GM18502 (cell line): Measurements from ENCODE around the gene PDE6A.
A peak's percentile ranks its signal among the peaks of the same experiment; 100 is the strongest.
"Not testable (repeated sequence)": the region's sequence is repeated elsewhere in the genome, so short reads cannot be mapped to it uniquely, and the experiment has no call there.

ENCODE experiments used
- ATAC-seq: cut with Tn5 transposase; IDR thresholded peaks from one replicate; pipeline ENCODE4 v1.9.1; 2021; ENCODE audit warnings: mild to moderate bottlenecking; ENCODE audit not compliant: unreplicated experiment, poor library complexity

The PDE6A gene

DNA sequence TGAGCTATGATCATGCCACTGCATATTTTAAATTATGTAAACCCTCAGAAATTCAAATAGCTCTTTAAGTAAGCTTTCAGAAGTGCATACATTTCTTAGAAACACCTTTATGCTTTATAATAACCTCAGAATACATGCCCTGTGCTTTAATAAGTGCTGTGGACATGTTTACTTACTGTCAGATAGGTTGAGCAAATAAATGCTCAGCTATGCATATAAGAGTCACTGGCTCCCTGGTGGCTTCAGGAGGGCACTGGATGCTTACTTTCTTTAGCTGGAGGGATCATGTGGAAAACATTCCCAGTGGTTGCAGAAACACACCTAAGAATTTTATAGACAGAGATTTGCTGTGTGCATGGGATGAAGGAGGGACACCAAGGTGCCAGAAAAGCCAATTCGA, 74.4 kb downstream of the PDE6A start:
- ATAC-seq = no peak

DNA sequence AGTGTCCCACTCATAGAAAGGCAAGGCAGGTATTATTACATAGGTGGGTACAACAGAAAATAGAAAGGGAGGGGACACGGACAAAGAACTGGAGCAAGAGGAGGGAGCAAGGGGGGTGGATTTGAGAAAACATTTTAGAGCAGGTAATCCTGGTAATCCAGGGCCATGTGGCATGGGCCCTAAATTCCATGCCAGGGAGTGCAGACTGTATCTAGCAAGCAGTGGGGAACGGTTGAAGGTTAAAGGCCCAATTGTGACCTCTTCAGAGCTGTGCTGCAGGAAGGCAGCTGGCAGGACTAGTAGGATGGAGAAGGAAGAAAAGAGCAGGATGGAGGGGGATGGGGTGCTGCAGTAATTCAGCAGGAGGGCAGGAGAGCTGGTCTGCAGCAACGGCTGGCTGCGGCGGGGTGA, 75.2 kb downstream of the PDE6A start:
- no peak for ATAC-seq

DNA sequence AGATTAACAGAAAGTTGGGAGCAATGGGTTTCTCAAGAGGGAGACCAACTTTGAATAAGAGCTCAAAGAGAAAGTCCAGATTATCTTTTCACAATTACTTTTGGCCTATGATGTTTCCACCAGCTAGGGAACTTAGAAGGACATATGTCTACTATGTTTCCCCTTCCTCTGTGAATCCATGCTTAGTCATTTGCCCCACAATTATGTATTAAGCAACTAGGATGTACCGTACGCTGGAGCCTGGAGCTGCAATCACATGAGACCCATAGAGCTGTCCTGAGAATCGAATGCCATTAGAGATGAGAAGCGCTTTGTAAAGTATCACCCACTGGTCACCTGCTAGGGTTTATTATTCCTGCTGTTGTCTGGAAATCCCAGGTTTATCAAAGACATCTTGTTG, 78.8 kb downstream of the PDE6A start:
- no peak for ATAC-seq

- ATAC-seq = no peak
Measured at GRCh38 chr5:149863830-149864229, 80.8 kb downstream of the PDE6A start.

DNA sequence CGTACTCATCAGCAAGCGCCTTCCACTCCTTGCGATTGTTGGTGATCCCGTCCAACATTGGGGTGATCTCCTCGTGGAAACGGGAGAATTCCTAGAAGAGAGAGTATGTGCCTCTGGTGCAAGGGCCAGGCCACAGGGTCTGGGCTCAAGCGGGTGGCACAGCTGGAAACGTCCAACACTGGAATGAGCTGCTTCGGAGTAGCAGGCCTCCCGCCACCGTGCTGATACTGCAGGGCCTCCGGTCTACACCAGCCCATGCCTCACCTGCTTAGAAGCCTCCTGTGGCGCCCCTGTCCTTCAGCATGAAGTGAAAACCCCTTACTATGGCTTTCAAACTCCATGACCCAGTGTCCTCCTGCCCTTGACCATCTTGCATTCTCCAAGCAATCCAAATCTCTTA, 81.4 kb downstream of the PDE6A start:
- no peak for ATAC-seq

DNA sequence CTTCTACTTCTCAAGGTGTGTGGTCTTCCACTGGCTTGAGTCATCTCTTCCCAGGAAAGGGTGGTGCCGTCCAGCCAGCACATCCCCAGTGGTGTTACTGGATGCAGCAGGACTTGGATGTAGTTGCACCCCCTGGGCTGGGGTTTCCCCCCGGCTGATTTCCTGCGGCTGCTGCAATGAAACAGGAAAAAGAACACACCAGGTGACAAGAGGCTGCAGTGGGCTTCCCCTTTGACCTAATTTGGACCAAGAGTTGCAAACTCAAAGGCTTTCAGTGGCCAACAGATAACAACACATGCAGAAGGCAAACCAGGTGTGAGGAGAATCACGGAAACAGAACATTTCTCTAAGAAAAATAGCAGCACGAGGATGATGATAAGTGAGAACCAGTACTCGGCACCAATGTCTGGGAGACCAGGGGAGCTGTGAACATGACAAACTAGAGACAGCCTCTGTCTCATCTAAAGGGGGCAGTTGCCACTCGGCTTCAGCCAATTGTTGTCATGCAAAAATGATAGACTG, 83.7 kb downstream of the PDE6A start:
- peak; percentile 86 for ATAC-seq

DNA sequence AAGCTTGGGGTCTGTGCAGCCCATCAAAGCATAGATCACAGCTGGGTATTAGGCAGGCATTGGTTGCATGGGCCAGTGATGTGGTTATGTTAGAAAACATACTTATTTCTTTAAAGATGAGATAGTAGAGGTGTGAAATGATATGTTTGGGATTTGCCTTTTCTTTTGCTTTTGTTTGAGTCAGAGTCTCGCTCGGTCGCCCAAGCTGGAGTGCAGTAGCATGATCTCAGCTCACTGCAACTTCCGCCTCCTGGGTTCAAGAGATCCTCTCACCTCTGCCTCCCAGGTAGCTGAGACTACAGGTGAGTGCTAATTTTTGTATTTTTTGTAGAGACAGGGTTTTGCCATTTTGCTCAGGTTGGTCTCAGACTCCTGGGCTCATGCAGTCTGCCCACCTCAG, 84.8 kb downstream of the PDE6A start:
- ATAC-seq = no peak

DNA sequence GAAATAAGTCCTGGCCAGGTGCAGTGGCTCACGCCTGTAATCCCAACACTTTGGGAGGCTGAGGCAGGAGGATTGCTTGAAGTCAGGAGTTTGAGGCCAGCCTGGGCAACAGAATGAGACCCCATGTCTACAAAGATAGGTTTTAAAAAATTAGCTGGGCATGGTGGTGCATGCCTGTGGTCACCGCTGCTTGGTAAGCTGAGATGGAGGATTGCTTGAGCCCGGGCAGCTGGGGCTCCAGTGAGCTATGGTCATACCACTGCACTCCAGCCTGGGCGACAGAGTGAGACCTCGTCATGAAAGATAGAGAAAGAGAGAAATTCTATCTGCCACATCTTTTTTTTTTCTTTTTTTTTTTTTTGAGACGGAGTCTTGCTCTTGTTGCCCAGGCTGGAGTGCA, 86.1 kb downstream of the PDE6A start:
- not testable (repeated sequence) for ATAC-seq

DNA sequence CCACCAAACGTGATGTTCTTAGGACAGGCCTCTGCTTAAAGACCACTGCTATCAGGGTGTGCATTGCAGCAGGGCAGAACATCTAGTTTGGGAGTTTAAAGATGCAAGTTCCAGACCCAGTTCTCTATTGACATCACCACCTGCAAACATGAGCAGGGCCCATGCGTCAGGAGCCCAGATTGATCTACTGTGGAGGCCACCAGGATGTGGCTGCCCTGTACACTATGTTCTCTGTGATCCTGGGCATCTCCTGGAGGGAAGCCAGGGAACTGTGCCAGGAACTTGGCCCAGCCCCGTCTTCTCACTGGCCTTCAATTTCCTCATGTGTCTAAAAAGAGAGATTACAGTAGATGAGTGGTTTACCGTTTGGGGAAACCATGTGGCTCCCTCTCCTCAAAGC, 87.1 kb downstream of the PDE6A start:
- ATAC-seq = no peak

GRCh38 chr5:149855366-149855765, 89.2 kb downstream of the PDE6A start:
- ATAC-seq = no peak

- no peak for ATAC-seq
Measured at GRCh38 chr5:149854866-149855265, 89.7 kb downstream of the PDE6A start.

- no peak for ATAC-seq
Measured at GRCh38 chr5:149853701-149854100, 90.9 kb downstream of the PDE6A start.

DNA sequence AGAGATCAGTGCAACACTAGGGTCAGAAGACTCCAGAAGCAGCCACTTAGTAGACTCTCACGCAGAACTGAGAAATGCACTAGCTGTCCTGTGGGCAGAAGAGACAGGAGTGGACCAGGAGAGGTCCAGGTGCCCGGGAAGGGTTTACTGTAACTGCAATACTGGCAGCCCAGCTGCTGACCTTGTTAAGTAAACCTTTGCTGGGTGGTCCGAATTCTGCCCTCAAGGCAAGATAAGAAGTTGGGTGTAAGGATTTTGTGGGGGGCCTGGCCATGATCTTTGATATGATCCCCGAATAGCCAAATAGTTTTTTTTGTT, 91.3 kb downstream of the PDE6A start:
- ATAC-seq = no peak

DNA sequence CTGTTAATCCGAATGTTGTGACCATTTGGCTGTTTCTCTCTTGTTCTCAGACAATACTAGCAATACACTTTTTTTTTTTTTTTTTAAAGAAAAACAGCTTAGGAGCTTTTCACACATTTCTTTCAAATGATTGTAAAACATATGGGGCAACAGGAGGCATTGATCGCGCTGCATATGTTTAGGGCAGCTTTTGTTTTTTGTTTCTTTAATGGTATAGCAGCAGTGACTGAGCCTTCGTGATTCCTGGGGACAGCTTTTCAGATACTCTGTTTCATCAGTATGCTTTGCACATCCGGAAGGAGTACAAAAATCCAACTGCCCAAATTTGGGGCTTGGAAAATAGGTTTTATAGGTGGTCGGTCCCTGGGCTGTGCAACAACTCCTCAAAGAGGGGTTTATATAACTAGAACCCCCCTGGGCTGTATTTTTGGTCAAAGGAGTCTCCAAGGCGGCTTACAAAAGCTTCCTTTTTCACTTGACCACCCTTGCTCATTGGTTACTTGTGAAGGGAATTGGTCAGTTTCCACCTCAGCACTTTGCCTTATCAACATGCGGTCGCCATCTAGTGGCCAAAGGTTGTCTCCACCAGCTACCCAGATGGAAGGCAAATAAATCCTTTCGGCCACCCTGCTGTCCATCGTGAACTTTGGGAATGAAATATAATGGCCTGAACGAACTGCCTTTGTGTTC, 91.8 kb downstream of the PDE6A start:
- ATAC-seq = peak; percentile 61

DNA sequence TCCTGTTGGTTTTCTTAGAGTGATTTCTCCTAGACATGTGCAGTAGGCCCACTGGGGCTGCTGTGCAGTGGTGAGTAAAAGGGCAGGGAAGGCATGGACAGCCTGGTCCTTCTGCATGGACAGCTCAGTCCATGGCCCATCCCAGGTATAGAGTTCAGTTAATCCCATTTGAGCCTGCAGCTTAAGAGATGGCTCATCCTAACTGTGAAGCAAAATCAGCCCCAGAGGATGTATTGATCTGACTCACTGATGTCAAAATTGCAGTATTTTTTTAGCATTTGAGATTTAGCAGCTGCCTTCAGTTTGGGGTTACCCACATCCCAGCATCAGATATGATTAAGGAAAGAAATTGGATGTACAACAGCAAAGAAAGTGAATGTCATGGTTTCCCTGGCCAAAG, 93.4 kb downstream of the PDE6A start:
- no peak for ATAC-seq

DNA sequence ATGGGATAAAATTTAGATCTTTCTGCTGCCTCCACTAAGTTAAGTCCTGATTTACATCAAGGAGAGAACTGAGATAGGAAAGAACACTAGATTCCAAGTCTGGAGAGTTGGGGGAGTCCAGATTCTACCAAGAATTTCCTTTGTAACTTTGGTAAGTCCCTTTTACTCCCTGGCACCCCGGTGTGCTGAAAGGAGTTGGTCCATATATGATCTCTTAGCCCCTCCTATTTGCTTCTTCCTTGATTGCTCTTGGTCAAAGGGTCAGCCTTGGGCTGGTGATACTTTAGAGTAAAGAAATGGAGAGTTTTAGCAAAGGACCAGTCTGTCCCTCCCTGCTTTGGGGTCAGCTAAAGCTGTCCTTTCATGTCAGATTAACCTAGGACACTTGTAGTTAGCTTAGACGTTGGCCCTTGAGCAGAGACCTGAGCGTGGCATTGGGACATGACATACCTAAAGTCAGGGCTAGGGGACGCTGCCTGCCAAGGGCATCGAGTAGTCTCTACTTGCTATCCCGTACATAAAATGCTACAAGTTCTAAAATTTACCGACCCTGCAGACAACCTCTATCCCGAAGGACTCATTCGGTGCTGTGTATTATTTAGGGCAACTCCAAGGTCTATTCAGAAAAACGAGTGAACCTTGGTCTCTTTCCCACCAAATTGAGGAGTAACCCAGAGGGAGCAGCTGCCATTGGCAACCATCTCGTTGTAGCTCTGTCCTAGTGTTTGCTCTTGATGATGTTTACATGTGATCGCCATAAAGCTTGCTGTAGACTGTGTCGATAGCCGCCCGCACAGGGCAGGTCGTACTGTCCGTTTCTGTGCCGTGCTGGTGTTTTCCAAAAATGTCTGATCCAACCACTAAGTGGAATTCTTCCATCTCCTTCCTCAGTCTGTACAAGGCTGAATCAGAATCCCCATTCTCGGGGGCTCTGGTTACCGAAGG, 94.4 kb downstream of the PDE6A start:
- no peak for ATAC-seq

GRCh38 chr5:149849280-149849965, 95.2 kb downstream of the PDE6A start:
- no peak for ATAC-seq

GRCh38 chr5:149847611-149848010, 97.0 kb downstream of the PDE6A start:
- ATAC-seq = no peak

- ATAC-seq = no peak
Measured at GRCh38 chr5:149846021-149846420, 98.6 kb downstream of the PDE6A start.

DNA sequence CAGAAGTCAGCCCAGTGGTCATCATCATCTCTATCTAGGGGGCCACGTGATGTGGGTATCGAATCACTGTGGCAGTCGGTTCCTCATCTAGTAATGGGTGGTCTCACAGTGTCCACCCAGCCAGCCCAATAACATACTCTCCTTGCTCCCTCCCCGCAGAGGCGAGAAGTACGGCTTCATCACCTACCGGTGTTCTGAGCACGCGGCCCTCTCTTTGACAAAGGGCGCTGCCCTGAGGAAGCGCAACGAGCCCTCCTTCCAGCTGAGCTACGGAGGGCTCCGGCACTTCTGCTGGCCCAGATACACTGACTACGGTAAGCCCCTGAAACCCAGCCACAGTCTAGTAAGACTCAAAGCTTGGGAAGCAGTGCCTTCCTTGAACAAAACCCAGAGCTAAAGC, 99.0 kb downstream of the PDE6A start:
- ATAC-seq = no peak
